GM06990 (cell line): ENCODE results near the gene PAFAH2.

Experiments
- DNase-seq: peaks from one replicate; pipeline ENCODE4 v3.0.0-alpha.2; 2011; ENCODE audit not compliant: insufficient read length; ENCODE audit errors: extremely low read depth
- H3K27me3 ChIP-seq: replicated peaks from 2 replicates; pipeline ENCODE4 v1.6.0; 2011; ENCODE audit warnings: low read length; ENCODE audit not compliant: control insufficient read depth, insufficient read depth
- H3K36me3 ChIP-seq: 2 replicates; pipeline ENCODE4 v1.5.1; 2011; ENCODE audit warnings: low read length; ENCODE audit not compliant: control insufficient read depth, insufficient read depth
- H3K4me3 ChIP-seq: replicated peaks from 2 replicates; pipeline ENCODE4 v1.5.1; 2011; ENCODE audit warnings: low read depth, mild to moderate bottlenecking, control low read depth, low read length
- TF ChIP-seq, protein P1 (sequence below): IDR thresholded peaks from 2 replicates; pipeline ENCODE4 v1.5.1; 2011; ENCODE audit warnings: low read length, control low read depth, mild to moderate bottlenecking, inconsistent platforms; ENCODE audit not compliant: insufficient read depth, poor library complexity, severe bottlenecking

Gene PAFAH2

DNA sequence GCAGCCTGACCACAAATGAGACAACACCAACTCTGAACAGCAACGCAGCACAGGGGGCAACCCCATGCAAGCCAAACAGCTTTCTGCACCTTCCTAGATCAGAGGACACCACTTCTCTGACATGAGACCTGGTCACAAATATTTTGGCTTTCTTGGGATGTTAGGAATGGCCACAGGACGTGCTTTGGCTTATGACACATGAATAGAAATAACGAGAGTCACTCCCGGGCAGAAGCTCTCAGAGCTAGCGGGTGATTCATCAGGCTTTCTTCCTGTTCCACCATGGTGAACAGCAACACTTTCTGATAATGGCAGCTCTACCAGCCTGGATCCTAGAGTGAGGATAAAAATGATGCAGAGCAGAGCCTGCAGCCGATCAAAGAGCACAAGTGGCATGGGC lies 39.4 kb downstream of the PAFAH2 start:
- no peak overlapping the region for H3K4me3 ChIP-seq
- DNase-seq = no peak
- no peaks in the 10 kb centered on the region for H3K27me3 ChIP-seq
- TF ChIP-seq, protein P1, sequence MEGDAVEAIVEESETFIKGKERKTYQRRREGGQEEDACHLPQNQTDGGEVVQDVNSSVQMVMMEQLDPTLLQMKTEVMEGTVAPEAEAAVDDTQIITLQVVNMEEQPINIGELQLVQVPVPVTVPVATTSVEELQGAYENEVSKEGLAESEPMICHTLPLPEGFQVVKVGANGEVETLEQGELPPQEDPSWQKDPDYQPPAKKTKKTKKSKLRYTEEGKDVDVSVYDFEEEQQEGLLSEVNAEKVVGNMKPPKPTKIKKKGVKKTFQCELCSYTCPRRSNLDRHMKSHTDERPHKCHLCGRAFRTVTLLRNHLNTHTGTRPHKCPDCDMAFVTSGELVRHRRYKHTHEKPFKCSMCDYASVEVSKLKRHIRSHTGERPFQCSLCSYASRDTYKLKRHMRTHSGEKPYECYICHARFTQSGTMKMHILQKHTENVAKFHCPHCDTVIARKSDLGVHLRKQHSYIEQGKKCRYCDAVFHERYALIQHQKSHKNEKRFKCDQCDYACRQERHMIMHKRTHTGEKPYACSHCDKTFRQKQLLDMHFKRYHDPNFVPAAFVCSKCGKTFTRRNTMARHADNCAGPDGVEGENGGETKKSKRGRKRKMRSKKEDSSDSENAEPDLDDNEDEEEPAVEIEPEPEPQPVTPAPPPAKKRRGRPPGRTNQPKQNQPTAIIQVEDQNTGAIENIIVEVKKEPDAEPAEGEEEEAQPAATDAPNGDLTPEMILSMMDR = no peak
- H3K36me3 ChIP-seq = peaks cover 19% of the 10 kb centered on the region

DNA sequence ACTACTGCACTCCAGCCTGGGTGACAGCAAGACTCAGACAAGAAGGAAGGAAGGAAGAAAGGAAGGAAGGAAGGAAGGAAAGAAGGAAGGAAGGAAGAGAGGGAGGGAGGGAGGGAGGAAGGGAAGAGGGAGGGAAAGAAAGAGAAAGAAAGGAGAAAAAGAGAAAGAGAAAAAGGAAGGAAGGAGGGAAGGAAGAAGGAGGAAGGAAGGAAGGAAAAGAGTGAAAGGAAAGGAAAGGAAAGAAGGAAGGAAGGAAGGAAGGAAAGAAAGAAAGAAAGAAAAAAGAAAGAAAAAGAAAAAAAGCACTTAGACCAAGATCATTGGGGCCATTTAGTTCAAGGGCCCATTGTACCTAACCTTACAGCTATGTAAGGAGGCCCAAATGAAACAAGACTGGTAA lies 42.3 kb downstream of the PAFAH2 start:
- TF ChIP-seq, protein P1 = no peak
- Histone ChIP-seq H3K4me3 (no peak overlapping the region), H3K27me3 (no peaks in the 10 kb centered on the region), H3K36me3 (peaks cover 8% of the 10 kb centered on the region)
- no peak for DNase-seq

DNA sequence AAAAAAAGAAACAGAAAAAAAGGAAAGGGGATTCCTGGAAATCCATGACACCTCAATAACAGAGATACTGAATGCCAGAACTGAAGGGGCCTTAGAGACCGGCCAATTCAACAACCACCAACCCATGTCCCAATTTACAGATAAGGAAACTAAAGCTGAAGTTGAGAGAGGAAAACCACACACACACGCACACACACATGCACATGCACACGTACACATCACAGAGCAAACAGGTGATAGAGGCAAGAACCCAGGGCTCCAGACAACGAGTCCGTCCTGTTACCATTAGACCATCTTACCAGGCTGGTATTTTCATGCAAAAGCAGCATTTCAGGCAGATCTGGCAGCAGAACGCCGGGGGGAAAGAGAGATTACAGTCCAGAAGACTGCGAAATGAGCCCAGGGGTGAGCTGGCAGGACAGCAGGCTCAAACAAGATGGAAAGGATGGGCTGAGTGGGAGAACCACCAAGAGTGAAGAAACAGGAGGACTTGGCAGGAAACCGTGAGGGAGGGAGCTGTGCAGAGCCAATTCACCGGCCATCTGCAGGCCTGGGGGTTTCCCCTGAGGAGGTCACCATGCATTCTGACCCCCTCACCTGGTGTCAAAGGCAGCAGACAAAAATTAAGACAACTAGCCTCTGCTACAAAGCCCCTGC lies 43.5 kb downstream of the PAFAH2 start:
- DNase-seq = no peak

DNA sequence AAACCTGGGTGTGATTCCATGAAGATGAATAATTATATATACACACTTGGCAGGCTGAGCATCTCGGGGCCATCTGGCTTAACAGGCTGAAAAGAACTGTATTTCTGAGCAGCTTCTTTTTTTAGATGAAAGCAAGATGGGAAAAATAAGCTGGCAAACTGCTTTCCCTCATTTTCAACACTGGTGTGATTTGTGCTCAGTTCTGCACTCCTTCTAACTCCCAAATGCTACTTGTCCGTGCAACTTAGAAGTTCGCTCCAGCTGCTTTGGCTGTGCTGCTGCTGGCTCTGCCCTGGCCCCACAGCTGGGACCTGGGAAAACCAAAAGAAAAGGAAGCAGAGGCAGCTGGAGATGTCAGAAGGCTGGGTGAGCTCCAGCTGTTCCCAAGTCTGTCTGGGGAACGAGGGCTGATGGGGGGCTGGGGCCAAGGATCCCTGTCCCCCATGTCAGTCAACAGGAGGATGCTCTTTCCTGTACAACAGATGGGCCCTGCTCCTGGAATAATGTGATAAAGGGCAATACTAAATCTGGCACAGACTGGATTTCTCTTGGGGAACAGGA lies 44.9 kb downstream of the PAFAH2 start:
- no peak for DNase-seq
- Histone ChIP-seq H3K36me3 (no peaks in the 10 kb centered on the region; the same call in 1 of the 2 replicates), H3K27me3 (no peaks in the 10 kb centered on the region), H3K4me3 (no peak overlapping the region)
- TF ChIP-seq, protein P1 = no peak

More for the DNA sequence above, 43.5 kb downstream of the PAFAH2 start:
- Histone ChIP-seq H3K4me3 (no peak overlapping the region), H3K27me3 (no peaks in the 10 kb centered on the region), H3K36me3 (peaks cover 4% of the 10 kb centered on the region; the same call in 1 of the 2 replicates)
- TF ChIP-seq, protein P1 = no peak

DNA sequence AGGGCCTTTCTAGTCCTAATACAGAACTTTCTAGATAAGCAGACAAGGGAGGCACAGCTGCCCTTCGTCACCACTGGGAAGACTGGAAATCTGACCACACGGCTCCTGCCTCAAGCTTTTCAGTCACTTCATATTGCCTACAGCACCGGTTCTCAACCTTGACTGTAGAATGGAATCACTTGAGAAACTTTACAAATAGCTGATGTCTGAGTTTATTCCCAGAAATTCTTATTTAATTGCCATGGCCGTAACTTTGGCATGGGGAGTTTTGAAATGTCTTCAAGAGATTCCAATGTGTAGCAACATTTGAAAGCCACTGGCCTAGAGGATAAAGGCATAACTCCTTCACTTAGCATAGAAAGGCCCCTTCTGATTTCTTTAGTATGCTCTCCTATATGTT lies 49.2 kb downstream of the PAFAH2 start:
- no peak for DNase-seq
- TF ChIP-seq, protein P1 = no peak

More for the DNA sequence above, 49.2 kb downstream of the PAFAH2 start:
- no peaks in the 10 kb centered on the region for H3K27me3 ChIP-seq
- no peak overlapping the region for H3K4me3 ChIP-seq
- H3K36me3 ChIP-seq = no peaks in the 10 kb centered on the region
